GM18858 (cell line): ENCODE results near the gene NT5C1A.

Experiments used
- ATAC-seq: cut with Tn5 transposase; IDR thresholded peaks from one replicate; pipeline ENCODE4 v1.9.1; 2021; ENCODE audit not compliant: unreplicated experiment

Gene NT5C1A

GRCh38 chr1:39639305-39640130 is 32.4 kb downstream of the NT5C1A start, which contains the start of gene HEYL:
HEYL (minus strand) TSS chr1:39639643; CDS start chr1:39639625, 18 bp downstream.
- ATAC-seq = no peak

- ATAC-seq = no peak
Observed at GRCh38 chr1:39638965-39639304, 33.0 kb downstream of the NT5C1A start.

GRCh38 chr1:39637361-39637760 is 34.5 kb downstream of the NT5C1A start:
- no peak for ATAC-seq

- no peak for ATAC-seq
Observed at GRCh38 chr1:39635871-39636210, 36.1 kb downstream of the NT5C1A start.

GRCh38 chr1:39635205-39635870 is 36.6 kb downstream of the NT5C1A start:
- no peak for ATAC-seq

GRCh38 chr1:39633422-39633821 is 38.5 kb downstream of the NT5C1A start:
- ATAC-seq = no peak

GRCh38 chr1:39632682-39633417 is 39.1 kb downstream of the NT5C1A start:
- ATAC-seq = no peak

- no peak for ATAC-seq
Observed at GRCh38 chr1:39632323-39632681, 39.6 kb downstream of the NT5C1A start.

GRCh38 chr1:39631361-39632322 is 40.3 kb downstream of the NT5C1A start:
- ATAC-seq = no peak

- no peak for ATAC-seq
Observed at GRCh38 chr1:39628807-39629350, 43.0 kb downstream of the NT5C1A start.

GRCh38 chr1:39626646-39627045 is 45.3 kb downstream of the NT5C1A start:
- no peak for ATAC-seq

GRCh38 chr1:39625462-39626273 is 46.2 kb downstream of the NT5C1A start:
- no peak for ATAC-seq

GRCh38 chr1:39625009-39625408 is 46.9 kb downstream of the NT5C1A start:
- no peak for ATAC-seq

GRCh38 chr1:39623053-39623452 is 48.9 kb downstream of the NT5C1A start:
- ATAC-seq = no peak

- no peak for ATAC-seq
Observed at GRCh38 chr1:39622427-39622826, 49.5 kb downstream of the NT5C1A start.

GRCh38 chr1:39620659-39621165 is 51.2 kb downstream of the NT5C1A start:
- ATAC-seq = no peak

GRCh38 chr1:39617488-39618049 is 54.3 kb downstream of the NT5C1A start:
- ATAC-seq = no peak

GRCh38 chr1:39615086-39615673 is 56.7 kb downstream of the NT5C1A start:
- ATAC-seq = no peak

GRCh38 chr1:39614488-39614887 is 57.4 kb downstream of the NT5C1A start:
- no peak for ATAC-seq
